ENCODE data around the gene EFHD1. TPM values are rescaled to one million over a fixed set of nuclear protein-coding genes. Genes with fewer than 3 reads are reported as not detected.
A peak's percentile ranks its signal among the peaks of the same experiment; 100 is the strongest.

Gene EFHD1
- total RNA-seq, 4 donors from 2014 or later = 1.6 to 6.1 (median 3.7) TPM; not detected in 1

DNA sequence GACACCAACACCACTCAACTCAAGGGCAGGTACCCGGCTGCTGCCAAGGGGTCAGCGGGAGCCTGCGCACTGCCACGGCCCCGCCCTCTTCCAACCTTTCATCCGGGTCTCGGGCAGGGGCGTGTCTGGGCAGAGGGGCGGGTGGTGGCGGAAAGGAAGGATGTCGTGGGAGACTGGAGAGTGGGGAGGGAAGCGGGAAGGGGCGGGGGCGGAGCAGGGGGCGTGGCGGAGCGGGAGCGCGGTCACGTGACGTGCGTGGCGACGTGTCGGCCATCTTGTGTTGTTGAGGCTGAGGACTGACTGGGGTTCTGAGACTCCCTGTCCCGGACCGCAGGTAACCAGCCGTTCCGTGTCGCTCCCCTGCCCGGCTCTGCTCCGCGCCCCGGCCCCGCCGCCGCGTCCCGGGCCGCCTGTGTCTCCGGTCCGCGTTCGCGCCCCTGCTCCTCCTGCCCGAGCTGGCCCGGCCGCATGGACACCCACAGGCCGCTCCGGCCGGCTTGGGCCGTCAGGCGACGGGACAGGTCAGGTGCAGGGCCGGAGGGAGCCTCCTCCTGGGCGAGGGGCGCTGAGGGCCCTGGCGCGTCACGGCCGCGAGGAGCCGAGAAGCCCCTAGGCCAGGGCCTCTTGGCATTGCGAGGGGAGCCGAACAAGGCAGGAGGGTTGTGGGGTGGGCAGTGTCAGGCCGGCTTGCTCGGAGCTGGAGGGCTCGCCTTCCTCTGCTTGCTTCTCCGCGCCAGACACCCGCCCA, 63.8 kb downstream of the EFHD1 start, which contains the start of gene GIGYF2:
GIGYF2 (plus strand) TSS at position 273 of the 748 bp plus-strand sequence. CDS start 37,867 bp downstream, outside the sequence.
- no peaks in the 10 kb centered on the region for H3K9me3 ChIP-seq
- peaks cover 19 to 46% (median 31%) of the 10 kb centered on the region in 4 donors for H3K4me1 ChIP-seq
- peak within 1 kb of the TSS; percentile 64 to 95 (median 78) for H3K4me3 ChIP-seq
- H3K27ac ChIP-seq = peak within 1 kb of the TSS; percentile 92 to 98 (median 94)
- WGBS, 2 donors (ENCODE audit: low coverage in 1 of 2) = 0% methylated on average over 34 of the region's 71 CpGs; no CpG with 5 or more reads in 1 of the 2 donors
- DNase-seq = peak; percentile 97
- intact Hi-C loops (cut with DNase I; ENCODE audit: low total_unique reads) = no loop called here
- in situ Hi-C loops (cut with MboI; ENCODE audit: low pct_ligation_motif_present in 1 of 4, low pct_unique_long_range_greater_than_20kb in 1 of 4, low sequenced_read_pairs in 3 of 4) = no loop called here
- H3K27me3 ChIP-seq = no peaks in the 10 kb centered on the region
- H3K36me3 ChIP-seq = no peaks in the 10 kb centered on the region
- TF ChIP-seq POLR2A (IDR thresholded peaks at IDR 0.05) (peak; percentile 23), POLR2AphosphoS5 (IDR thresholded peaks at IDR 0.05) (peak; percentile 45 to 48 (median 46)), EP300 (IDR thresholded peaks at IDR 0.05; ENCODE audit: low read depth) (no peak)
- TF ChIP-seq, protein P1, sequence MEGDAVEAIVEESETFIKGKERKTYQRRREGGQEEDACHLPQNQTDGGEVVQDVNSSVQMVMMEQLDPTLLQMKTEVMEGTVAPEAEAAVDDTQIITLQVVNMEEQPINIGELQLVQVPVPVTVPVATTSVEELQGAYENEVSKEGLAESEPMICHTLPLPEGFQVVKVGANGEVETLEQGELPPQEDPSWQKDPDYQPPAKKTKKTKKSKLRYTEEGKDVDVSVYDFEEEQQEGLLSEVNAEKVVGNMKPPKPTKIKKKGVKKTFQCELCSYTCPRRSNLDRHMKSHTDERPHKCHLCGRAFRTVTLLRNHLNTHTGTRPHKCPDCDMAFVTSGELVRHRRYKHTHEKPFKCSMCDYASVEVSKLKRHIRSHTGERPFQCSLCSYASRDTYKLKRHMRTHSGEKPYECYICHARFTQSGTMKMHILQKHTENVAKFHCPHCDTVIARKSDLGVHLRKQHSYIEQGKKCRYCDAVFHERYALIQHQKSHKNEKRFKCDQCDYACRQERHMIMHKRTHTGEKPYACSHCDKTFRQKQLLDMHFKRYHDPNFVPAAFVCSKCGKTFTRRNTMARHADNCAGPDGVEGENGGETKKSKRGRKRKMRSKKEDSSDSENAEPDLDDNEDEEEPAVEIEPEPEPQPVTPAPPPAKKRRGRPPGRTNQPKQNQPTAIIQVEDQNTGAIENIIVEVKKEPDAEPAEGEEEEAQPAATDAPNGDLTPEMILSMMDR (IDR thresholded peaks at IDR 0.05) = no peak

DNA sequence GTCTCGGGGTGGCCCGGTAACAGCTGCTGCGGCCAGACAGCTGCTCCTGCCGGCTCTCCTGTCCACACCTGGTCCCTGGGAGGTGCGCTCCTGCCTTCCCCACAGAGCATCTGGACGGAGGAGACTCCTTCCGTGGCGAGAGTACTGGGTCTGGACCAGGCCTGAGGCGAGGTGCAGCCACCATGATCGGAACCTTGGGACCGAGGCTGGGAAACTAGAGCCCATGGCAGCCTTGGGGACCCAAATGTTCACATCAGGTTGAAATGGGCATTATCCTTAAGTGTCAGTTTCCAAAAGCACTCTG, 64.4 kb downstream of the EFHD1 start:
- no peaks in the 10 kb centered on the region for H3K27me3 ChIP-seq
- in situ Hi-C loops (cut with MboI; ENCODE audit: low pct_ligation_motif_present in 1 of 4, low pct_unique_long_range_greater_than_20kb in 1 of 4, low sequenced_read_pairs in 3 of 4) (no loop called here), intact Hi-C loops (cut with DNase I; ENCODE audit: low total_unique reads) (no loop called here)
- H3K27ac ChIP-seq = peak overlapping the region; percentile 92 to 98 (median 94)
- no peak for DNase-seq
- no peaks in the 10 kb centered on the region for H3K36me3 ChIP-seq
- H3K4me1 ChIP-seq = peaks cover 19 to 51% (median 31%) of the 10 kb centered on the region in 4 donors
- peak overlapping the region; percentile 64 to 95 (median 78) for H3K4me3 ChIP-seq
- TF ChIP-seq POLR2A (IDR thresholded peaks at IDR 0.05) = peak; percentile 5
- TF ChIP-seq POLR2AphosphoS5 (IDR thresholded peaks at IDR 0.05) = peak in 1 of 3 donors; percentile 19
- TF ChIP-seq, protein P1 (IDR thresholded peaks at IDR 0.05) = no peak
- H3K9me3 ChIP-seq = no peaks in the 10 kb centered on the region
- WGBS, 2 donors (ENCODE audit: low coverage in 1 of 2) = 0% methylated on average over 11 of the region's 11 CpGs; no CpG with 5 or more reads in 1 of the 2 donors

DNA sequence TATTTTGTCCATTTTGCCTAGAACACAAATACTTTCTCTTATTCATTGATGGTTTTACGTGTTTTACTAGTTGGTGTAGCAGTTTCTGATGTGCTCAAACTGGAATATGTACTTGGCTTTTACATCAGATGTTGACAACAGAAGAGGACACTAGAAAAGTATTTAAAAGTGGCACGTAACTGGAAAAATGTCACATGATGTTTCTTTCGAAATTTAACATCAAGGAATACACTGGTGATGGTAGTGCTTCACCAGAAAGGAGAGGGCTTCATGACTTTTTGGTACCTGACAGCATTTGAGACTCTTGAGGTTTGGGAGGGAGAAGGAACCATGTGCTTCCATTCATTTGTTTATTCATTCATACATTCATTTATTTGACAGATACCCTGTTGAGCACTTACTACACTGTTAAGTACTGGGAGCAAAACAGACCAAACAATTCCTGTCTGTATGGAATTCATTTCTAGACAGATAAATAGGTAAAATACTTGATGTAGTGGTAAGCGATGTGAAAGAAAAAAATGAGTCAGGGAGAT, 65.2 kb downstream of the EFHD1 start:
- in situ Hi-C loops (cut with MboI; ENCODE audit: low pct_ligation_motif_present in 1 of 4, low pct_unique_long_range_greater_than_20kb in 1 of 4, low sequenced_read_pairs in 3 of 4) = no loop called here
- Histone ChIP-seq H3K9me3 (no peaks in the 10 kb centered on the region), H3K27ac (peak overlapping the region in 3 of 4 donors; percentile 92 to 98 (median 93)), H3K4me1 (peaks cover 19 to 57% (median 31%) of the 10 kb centered on the region in 4 donors), H3K27me3 (no peaks in the 10 kb centered on the region), H3K36me3 (peaks cover 0 to 6% (median 0%) of the 10 kb centered on the region in 4 donors), H3K4me3 (peak overlapping the region in 2 of 4 donors; percentile 77 to 95)
- WGBS, 2 donors (ENCODE audit: low coverage in 1 of 2) = 56 to 60% methylated on average over 2 to 4 of the region's 4 CpGs
- DNase-seq = no peak
- intact Hi-C loops (cut with DNase I; ENCODE audit: low total_unique reads) = no loop called here
- TF ChIP-seq, protein P1 (IDR thresholded peaks at IDR 0.05) = no peak
- TF ChIP-seq EP300 (IDR thresholded peaks at IDR 0.05; ENCODE audit: low read depth) = no peak
- no peak for TF ChIP-seq POLR2AphosphoS5 (IDR thresholded peaks at IDR 0.05)
- no peak for TF ChIP-seq POLR2A (IDR thresholded peaks at IDR 0.05)

DNA sequence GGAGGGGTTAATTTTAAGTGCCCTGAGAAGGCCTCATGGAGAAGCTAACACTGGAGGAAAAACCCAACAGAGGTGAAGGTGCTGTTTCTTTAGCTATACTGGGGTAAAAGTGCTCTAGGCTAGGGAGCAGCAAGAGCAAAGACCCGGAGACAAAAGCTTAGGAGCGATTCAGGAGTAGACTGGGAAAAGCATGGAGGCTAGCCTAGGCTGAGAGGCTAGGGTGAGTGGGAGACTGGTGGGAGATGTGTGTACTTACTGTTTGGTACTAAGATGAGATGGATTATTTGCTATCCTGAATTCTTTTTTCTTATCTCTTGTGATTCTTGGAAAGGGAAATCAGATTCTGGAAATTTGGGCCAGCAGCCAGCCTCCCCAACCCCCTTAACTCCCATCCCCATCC, 65.7 kb downstream of the EFHD1 start:
- Histone ChIP-seq H3K36me3 (peaks cover 0 to 11% (median 0%) of the 10 kb centered on the region in 4 donors), H3K4me3 (peak overlapping the region in 1 of 4 donors; percentile 77), H3K9me3 (no peaks in the 10 kb centered on the region), H3K4me1 (peaks cover 19 to 58% (median 31%) of the 10 kb centered on the region in 4 donors), H3K27ac (no peak overlapping the region), H3K27me3 (no peaks in the 10 kb centered on the region)
- TF ChIP-seq, protein P1 (IDR thresholded peaks at IDR 0.05) = no peak
- TF ChIP-seq EP300 (IDR thresholded peaks at IDR 0.05; ENCODE audit: low read depth) = no peak
- TF ChIP-seq POLR2AphosphoS5 (IDR thresholded peaks at IDR 0.05) = no peak
- no peak for TF ChIP-seq POLR2A (IDR thresholded peaks at IDR 0.05)
- intact Hi-C loops (cut with DNase I; ENCODE audit: low total_unique reads) (no loop called here), in situ Hi-C loops (cut with MboI; ENCODE audit: low pct_ligation_motif_present in 1 of 4, low pct_unique_long_range_greater_than_20kb in 1 of 4, low sequenced_read_pairs in 3 of 4) (no loop called here)
- DNase-seq = no peak
- WGBS, 2 donors (ENCODE audit: low coverage in 1 of 2) = 84% methylated on average over 2 of the region's 2 CpGs; no CpG with 5 or more reads in 1 of the 2 donors

Data from transverse colon (tissue), 4 donors.